ENCODE results near the gene LUZP2. TPM values are rescaled to one million over a fixed set of nuclear protein-coding genes. Genes with fewer than 3 reads are reported as not detected.

The LUZP2 gene
- total RNA-seq, 4 donors from 2014 or later = 0.16 to 0.17 TPM; not detected in 2

GRCh38 chr11:24708616-24709015 lies 211.8 kb downstream of the LUZP2 start:
- Histone ChIP-seq H3K4me1 (no peaks in the 10 kb centered on the region), H3K36me3 (no peaks in the 10 kb centered on the region), H3K9me3 (no peaks in the 10 kb centered on the region), H3K4me3 (no peak overlapping the region), H3K27ac (no peak overlapping the region), H3K27me3 (no peaks in the 10 kb centered on the region)
- WGBS, 2 donors (ENCODE audit: low coverage in 1 of 2) = 82 to 100% methylated on average over 1 of the region's 1 CpG
- ATAC-seq = no peak
- TF ChIP-seq EP300 (IDR thresholded peaks at IDR 0.05) (no peak), POLR2A (IDR thresholded peaks at IDR 0.05) (no peak), POLR2AphosphoS5 (IDR thresholded peaks at IDR 0.05) (no peak), CTCF (IDR thresholded peaks at IDR 0.05) (no peak)

GRCh38 chr11:24709928-24710565 lies 213.2 kb downstream of the LUZP2 start:
- H3K27ac ChIP-seq = no peak overlapping the region
- no peaks in the 10 kb centered on the region for H3K9me3 ChIP-seq
- no peaks in the 10 kb centered on the region for H3K27me3 ChIP-seq
- no peaks in the 10 kb centered on the region for H3K36me3 ChIP-seq
- no peak for ATAC-seq
- TF ChIP-seq POLR2A (IDR thresholded peaks at IDR 0.05) = no peak
- TF ChIP-seq EP300 (IDR thresholded peaks at IDR 0.05) = no peak
- no peak for TF ChIP-seq POLR2AphosphoS5 (IDR thresholded peaks at IDR 0.05)
- no peak for TF ChIP-seq CTCF (IDR thresholded peaks at IDR 0.05)
- WGBS, 2 donors (ENCODE audit: low coverage in 1 of 2) = 18 to 56% methylated on average over 2 of the region's 2 CpGs
- no peaks in the 10 kb centered on the region for H3K4me1 ChIP-seq
- no peak overlapping the region for H3K4me3 ChIP-seq

- Histone ChIP-seq H3K27ac (no peak overlapping the region), H3K4me1 (no peaks in the 10 kb centered on the region), H3K36me3 (no peaks in the 10 kb centered on the region), H3K4me3 (no peak overlapping the region), H3K27me3 (no peaks in the 10 kb centered on the region), H3K9me3 (no peaks in the 10 kb centered on the region)
- WGBS, 2 donors (ENCODE audit: low coverage in 1 of 2) = 73% methylated on average over 1 of the region's 1 CpG
- TF ChIP-seq CTCF (IDR thresholded peaks at IDR 0.05) (no peak), POLR2A (IDR thresholded peaks at IDR 0.05) (no peak), EP300 (IDR thresholded peaks at IDR 0.05) (no peak), POLR2AphosphoS5 (IDR thresholded peaks at IDR 0.05) (no peak)
- ATAC-seq = no peak
Measured at GRCh38 chr11:24714601-24715000, 217.7 kb downstream of the LUZP2 start.

- 70 to 89% methylated on average over 1 to 5 of the region's 5 CpGs for WGBS, 2 donors (ENCODE audit: low coverage in 1 of 2)
- H3K9me3 ChIP-seq = no peaks in the 10 kb centered on the region
- no peaks in the 10 kb centered on the region for H3K36me3 ChIP-seq
- H3K4me1 ChIP-seq = no peaks in the 10 kb centered on the region
- no peak overlapping the region for H3K4me3 ChIP-seq
- no peak overlapping the region for H3K27ac ChIP-seq
- ATAC-seq = no peak
- H3K27me3 ChIP-seq = no peaks in the 10 kb centered on the region
- TF ChIP-seq EP300 (IDR thresholded peaks at IDR 0.05) (no peak), CTCF (IDR thresholded peaks at IDR 0.05) (no peak), POLR2AphosphoS5 (IDR thresholded peaks at IDR 0.05) (no peak), POLR2A (IDR thresholded peaks at IDR 0.05) (no peak)
Measured at GRCh38 chr11:24716403-24716802, 219.6 kb downstream of the LUZP2 start.

GRCh38 chr11:24723231-24723630 lies 226.4 kb downstream of the LUZP2 start:
- no peaks in the 10 kb centered on the region for H3K27me3 ChIP-seq
- ATAC-seq = no peak
- no peak overlapping the region for H3K27ac ChIP-seq
- WGBS, 2 donors (ENCODE audit: low coverage in 1 of 2) = 91 to 93% methylated on average over 3 to 5 of the region's 5 CpGs
- no peaks in the 10 kb centered on the region for H3K9me3 ChIP-seq
- H3K36me3 ChIP-seq = no peaks in the 10 kb centered on the region
- TF ChIP-seq EP300 (IDR thresholded peaks at IDR 0.05) (no peak), POLR2AphosphoS5 (IDR thresholded peaks at IDR 0.05) (no peak), CTCF (IDR thresholded peaks at IDR 0.05) (no peak)
- no peak overlapping the region for H3K4me3 ChIP-seq
- no peaks in the 10 kb centered on the region for H3K4me1 ChIP-seq

Data from gastroesophageal sphincter (tissue), 4 donors.